Activated CD8-positive, alpha-beta memory T cell treated with anti-CD3 and anti-CD28 coated beads for 1 hour (primary cell): Measurements from ENCODE around the gene KRTAP5-8.
"Not testable (repeated sequence)": the region's sequence is repeated elsewhere in the genome, so short reads cannot be mapped to it uniquely, and the experiment has no call there.

ENCODE experiments used
- DNase-seq, 2 donors: peaks; one replicate each; pipeline ENCODE4 v3.0.0-alpha.2; 2020; ENCODE audit warnings: low read depth in 1 of 2; ENCODE audit errors: extremely low read depth in 1 of 2

Gene KRTAP5-8

DNA sequence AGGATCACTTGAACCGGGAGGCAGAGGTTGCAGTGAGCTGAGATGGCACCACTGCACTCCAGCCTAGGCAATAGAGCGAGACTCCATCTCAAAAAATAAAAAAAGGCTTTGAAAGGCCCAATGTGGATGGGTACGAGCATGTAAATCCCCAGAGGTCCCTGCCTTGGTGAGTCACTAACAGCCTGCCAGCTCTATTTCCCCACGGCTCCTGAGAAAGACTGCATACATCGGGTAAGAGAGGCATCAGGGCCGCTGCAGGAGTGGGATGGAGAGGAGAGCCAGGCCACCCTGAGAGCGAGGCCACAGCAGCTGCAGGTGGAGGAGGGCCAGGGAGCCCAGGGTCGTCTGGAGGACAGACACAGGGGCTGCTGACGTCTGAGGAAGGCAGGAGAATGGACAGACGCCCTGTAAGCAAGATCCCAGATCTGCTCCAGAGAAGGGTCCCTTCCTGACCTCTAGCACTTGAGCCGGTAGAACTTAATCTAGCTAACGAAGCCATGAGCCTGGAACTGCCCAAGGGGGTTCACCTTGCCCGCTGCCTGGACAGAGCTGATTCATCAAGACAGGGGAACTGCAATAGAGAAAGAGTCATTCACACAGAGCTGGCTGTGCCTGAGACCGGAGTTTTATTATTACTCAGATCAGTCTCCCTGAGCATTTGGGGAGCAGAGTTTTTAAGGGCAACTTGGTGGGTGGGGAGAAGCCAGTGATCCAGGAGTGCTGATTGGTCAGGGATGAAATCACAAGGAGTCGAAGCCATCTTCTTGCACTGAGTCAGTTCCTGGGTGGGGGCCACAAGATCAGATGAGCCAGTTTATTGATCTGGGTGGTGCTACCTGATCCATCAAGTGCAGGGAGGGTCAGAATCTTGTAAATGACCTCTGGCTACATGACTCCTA lies 5.3 kb downstream of the KRTAP5-8 start:
- no peak for DNase-seq

GRCh38 chr11:71543866-71544265 lies 6.0 kb downstream of the KRTAP5-8 start:
- no peak for DNase-seq

DNA sequence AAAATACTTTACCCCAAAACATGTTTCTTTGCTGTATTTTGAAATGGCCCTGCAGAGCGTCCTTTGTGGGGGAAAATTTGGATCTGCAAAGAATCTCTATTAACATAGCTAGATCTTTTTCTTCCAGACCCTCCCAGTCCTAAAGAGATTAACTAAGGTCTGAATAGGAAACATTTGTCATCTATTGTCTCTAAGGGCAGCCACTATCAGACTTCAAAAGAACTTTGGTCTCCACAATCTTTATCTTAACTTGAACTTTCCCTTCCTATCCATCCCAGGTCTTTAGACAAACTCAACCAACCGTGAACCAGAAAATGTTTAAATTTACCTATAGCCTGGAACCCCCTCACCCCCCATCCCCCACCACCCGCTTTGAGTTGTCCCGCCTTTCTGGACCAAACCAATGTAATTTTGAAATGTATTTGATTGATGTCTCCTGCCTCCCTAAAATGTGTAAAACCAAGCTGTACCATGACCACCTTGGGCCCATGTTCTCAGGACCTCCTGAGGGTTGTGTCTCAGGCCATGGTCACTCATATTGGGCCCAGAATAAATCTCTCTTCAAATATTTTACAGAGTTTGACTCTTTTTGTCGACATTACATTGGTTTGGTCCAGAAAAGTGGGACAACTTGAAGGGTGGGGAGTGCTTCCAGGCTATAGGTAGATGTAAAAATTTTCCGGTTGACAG lies 6.8 kb downstream of the KRTAP5-8 start:
- DNase-seq, result no peak

GRCh38 chr11:71545405-71545966 lies 7.7 kb downstream of the KRTAP5-8 start:
- DNase-seq, result no peak

GRCh38 chr11:71548120-71548519 lies 10.3 kb downstream of the KRTAP5-8 start, which contains the start of gene KRTAP5-9:
TSS of gene KRTAP5-9 (plus strand) at chr11:71548420. CDS start at chr11:71548658, 238 bp downstream.
- no peak for DNase-seq

DNA sequence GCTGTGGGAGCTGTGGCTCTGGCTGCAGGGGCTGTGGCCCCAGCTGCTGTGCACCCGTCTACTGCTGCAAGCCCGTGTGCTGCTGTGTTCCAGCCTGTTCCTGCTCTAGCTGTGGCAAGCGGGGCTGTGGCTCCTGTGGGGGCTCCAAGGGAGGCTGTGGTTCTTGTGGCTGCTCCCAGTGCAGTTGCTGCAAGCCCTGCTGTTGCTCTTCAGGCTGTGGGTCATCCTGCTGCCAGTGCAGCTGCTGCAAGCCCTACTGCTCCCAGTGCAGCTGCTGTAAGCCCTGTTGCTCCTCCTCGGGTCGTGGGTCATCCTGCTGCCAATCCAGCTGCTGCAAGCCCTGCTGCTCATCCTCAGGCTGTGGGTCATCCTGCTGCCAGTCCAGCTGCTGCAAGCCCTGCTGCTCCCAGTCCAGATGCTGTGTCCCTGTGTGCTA lies 10.9 kb downstream of the KRTAP5-8 start:
- DNase-seq, result no peak

DNA sequence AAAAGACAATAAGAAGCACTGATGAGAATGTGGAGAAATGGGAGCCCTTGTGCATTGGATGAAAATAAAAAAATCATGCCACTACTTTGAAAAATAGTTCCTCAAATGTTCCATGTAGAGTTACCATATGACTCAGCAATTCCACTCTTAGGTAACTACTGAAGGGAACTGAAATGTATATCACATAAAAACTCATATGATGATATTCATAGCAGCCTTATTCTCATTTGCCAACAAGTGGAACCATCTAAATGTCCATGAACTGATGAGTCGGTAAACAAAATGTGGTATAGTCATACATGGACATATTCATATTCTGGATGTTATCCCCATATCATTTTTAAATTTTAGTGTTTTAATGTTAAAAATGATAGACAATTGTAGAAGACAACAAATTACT lies 13.9 kb downstream of the KRTAP5-8 start:
- no peak for DNase-seq

DNA sequence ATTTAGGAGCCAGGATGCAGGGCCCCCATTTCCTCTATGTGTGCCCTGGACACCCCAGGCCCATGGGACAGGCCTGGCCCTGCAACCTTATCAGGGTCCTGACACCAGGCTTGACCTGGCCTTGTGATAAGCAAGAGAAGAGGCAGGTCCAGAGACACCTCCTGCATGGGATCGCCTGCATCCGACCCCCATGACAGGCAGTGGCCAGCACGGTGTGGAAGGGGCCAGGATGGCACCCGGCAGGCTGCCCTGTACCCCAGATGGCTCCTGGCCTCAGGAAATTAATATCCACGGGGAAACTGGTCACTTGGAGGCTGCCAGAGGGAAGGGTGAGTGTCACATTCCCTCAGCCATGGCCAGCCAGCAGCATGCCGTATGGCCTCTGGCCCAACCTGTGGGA lies 17.2 kb downstream of the KRTAP5-8 start:
- no peak for DNase-seq

DNA sequence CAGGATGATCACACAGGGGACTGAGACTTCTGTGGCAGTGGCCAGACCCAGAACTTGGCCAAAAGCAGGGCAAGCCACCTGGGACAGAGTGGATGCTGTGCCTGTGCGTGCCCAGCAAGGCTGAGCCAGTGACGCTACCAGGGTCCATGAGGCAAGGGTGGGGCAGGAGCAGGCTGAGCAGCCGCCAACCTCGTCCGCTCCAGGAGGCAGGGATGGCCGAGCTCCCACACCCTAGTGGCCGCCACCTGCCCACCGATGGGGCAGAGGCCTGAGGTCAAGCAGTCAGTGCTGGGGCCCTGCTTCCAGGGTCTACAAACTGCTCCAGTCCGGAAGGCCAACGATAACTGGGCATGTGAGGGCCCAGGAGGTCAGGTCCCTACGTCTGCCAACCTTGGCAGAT lies 17.7 kb downstream of the KRTAP5-8 start:
- no peak for DNase-seq

GRCh38 chr11:71556018-71556417 lies 18.2 kb downstream of the KRTAP5-8 start:
- no peak for DNase-seq

DNA sequence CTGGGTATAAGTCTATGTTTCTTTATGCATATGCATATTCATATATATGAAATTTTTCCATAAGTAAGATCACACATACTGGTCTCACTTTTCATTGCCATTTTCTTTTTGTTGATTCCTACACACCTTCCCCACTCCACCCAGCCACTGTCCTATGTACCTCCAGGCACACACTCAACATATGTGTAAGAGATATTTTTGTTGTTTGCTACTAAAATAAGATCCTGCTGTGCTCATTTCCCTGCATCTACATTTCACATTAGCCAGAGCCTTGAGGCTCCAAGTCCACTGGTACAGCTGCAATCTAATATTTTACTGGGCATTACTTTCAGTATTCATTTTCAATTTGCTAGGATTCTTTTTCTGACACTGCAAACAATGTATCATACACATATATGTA lies 19.4 kb downstream of the KRTAP5-8 start:
- no peak for DNase-seq

DNA sequence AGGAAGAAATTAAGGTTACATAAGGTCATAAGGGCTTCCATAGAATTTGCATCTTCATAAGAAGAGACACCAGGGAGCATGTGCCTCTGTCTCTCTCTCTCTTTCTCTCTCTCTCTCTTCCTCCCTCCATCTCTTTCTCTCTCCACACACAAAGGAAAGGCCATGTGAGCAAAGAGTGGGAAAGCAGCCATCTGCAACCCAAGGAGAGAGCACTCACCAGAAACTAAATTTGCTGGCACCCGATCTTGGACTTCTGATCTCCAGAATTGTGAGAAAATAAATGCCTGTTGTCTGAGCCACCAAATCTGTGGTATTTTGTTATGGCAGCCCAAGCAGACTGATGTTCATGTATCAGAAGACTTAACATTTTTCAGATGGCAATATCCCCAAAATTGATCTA lies 21.2 kb downstream of the KRTAP5-8 start:
- DNase-seq, result no peak

GRCh38 chr11:71562120-71562519 lies 24.3 kb downstream of the KRTAP5-8 start:
- DNase-seq, result no peak

- DNase-seq, result no peak
These were observed 25.6 kb downstream of the KRTAP5-8 start for GRCh38 chr11:71563406-71563805.

GRCh38 chr11:71564430-71564829 lies 26.6 kb downstream of the KRTAP5-8 start:
- no peak for DNase-seq

GRCh38 chr11:71565263-71565662 lies 27.4 kb downstream of the KRTAP5-8 start, which contains the start of gene KRTAP5-10:
TSS of gene KRTAP5-10 (plus strand) at chr11:71565563. CDS start at chr11:71565588, 25 bp downstream.
- no peak for DNase-seq

- DNase-seq, result no peak
These were observed 28.3 kb downstream of the KRTAP5-8 start for GRCh38 chr11:71566081-71566620.

- not testable (repeated sequence) for DNase-seq
These were observed 29.1 kb downstream of the KRTAP5-8 start for GRCh38 chr11:71566626-71567599.

GRCh38 chr11:71567633-71568032 lies 29.8 kb downstream of the KRTAP5-8 start:
- not testable (repeated sequence) for DNase-seq

- no peak for DNase-seq
These were observed 31.0 kb downstream of the KRTAP5-8 start for GRCh38 chr11:71568704-71569349.
